OCI-LY7 (cell line): ENCODE measurements around the gene ZNF415. TPM values are rescaled to one million over a fixed set of nuclear protein-coding genes. Genes with fewer than 3 reads are reported as not detected.

Experiments
- BruUV-seq: library from RNA; stranded (reverse); fragments of 400-500 nt; replicated peaks from 2 replicates; lab custom pipeline; 2021; lab: Mats Ljungman, UMichigan
- CTCF ChIA-PET: fragments of 300-600 bp; sonication (Branson Sonifier 250); formaldehyde crosslinking; loops from one replicate; lab custom pipeline; 2022; ENCODE audit warnings: antibody characterized with exemption; ENCODE audit not compliant: unreplicated experiment; lab: Charles Lee
- POLR2A ChIA-PET: fragments of 300-600 bp; sonication (Branson Sonifier 250); formaldehyde crosslinking; loops from one replicate; lab custom pipeline; 2022; ENCODE audit warnings: antibody characterized with exemption; lab: Charles Lee
- DNase-seq: peaks from one replicate; pipeline ENCODE4 v3.0.0-alpha.2; 2015; ENCODE audit warnings: low spot score
- H2AFZ ChIP-seq: fragments of 200-600 bp; sonication (generic), shearing (Covaris generic); 2 replicates; pipeline ENCODE4 v1.6.1; 2014; ENCODE audit warnings: mild to moderate bottlenecking, antibody characterized with exemption, low read length, moderate library complexity
- H3K27ac ChIP-seq: fragments of 200-600 bp; sonication (generic); 2 replicates; pipeline ENCODE4 v1.5.1; 2014; ENCODE audit warnings: mixed run types, low read depth, mild to moderate bottlenecking, moderate library complexity, low read length, inconsistent platforms; ENCODE audit not compliant: poor library complexity, severe bottlenecking
- H3K36me3 ChIP-seq: fragments of 200-600 bp; sonication (generic); 2 replicates; pipeline ENCODE4 v1.6.1; 2014; ENCODE audit warnings: mild to moderate bottlenecking, antibody characterized with exemption, low read length, moderate library complexity, mixed read lengths; ENCODE audit not compliant: insufficient read depth
- H3K4me1 ChIP-seq: fragments of 200-600 bp; sonication (generic); 2 replicates; pipeline ENCODE4 v1.5.1; 2014; ENCODE audit warnings: mild to moderate bottlenecking, low read length; ENCODE audit not compliant: insufficient read depth, poor library complexity, severe bottlenecking
- H3K4me2 ChIP-seq: fragments of 200-600 bp; sonication (generic); 2 replicates; pipeline ENCODE4 v1.6.1; 2014; ENCODE audit warnings: mild to moderate bottlenecking, low read length
- H3K4me3 ChIP-seq: fragments of 200-600 bp; sonication (generic); 2 replicates; pipeline ENCODE4 v1.5.1; 2014; ENCODE audit warnings: mild to moderate bottlenecking, low read depth, low read length; ENCODE audit not compliant: poor library complexity, severe bottlenecking
- H3K79me2 ChIP-seq: fragments of 200-600 bp; sonication (generic); 2 replicates; pipeline ENCODE4 v1.6.1; 2016; ENCODE audit warnings: low read depth, mild to moderate bottlenecking, low read length, moderate library complexity, mixed read lengths; ENCODE audit not compliant: insufficient read depth
- H3K9me2 ChIP-seq: fragments of 200-600 bp; sonication (generic); 2 replicates; pipeline ENCODE4 v1.6.1; 2016; ENCODE audit warnings: mild to moderate bottlenecking, low read length, mixed read lengths; ENCODE audit not compliant: insufficient read depth
- H3K9me3 ChIP-seq: fragments of 200-600 bp; sonication (generic); 2 replicates; pipeline ENCODE4 v1.6.1; 2014; ENCODE audit warnings: mild to moderate bottlenecking, mixed run types, low read length, mixed read lengths
- H4K20me1 ChIP-seq: fragments of 200-600 bp; sonication (generic); 2 replicates; pipeline ENCODE4 v1.6.1; 2014; ENCODE audit warnings: mild to moderate bottlenecking, antibody characterized with exemption, low read length, moderate library complexity, mixed read lengths; ENCODE audit not compliant: insufficient read depth
- EZH2phosphoT487 ChIP-seq: fragments of 200-600 bp; sonication (generic); IDR thresholded peaks from 2 replicates; pipeline ENCODE4 v1.6.1; 2018; ENCODE audit warnings: low read depth, borderline replicate concordance, mild to moderate bottlenecking, mixed run types, antibody characterized with exemption, low read length, moderate library complexity, mixed read lengths
- intact Hi-C: fragments of 100-400 bp; cut with micrococcal nuclease; formaldehyde crosslinking; loops from one replicate; pipeline ENCODE4 v1.10.0; 2022; ENCODE audit not compliant: unreplicated experiment
- total RNA-seq, 2 experiments: library from RNA; depleted of rRNA in 1 of 2; stranded (reverse); fragments of >200 nt in 1 of 2; shearing (Covaris generic) in 1 of 2; gene quantifications; 2 replicates each; pipeline ENCODE4 v1.2.3, GENCODE V29; 2014 to 2022
- TF ChIP-seq, protein P1 (sequence below): fragments of 200-600 bp; sonication (generic); conservative IDR thresholded peaks from 2 replicates; pipeline ENCODE4 v1.5.1; 2014; ENCODE audit warnings: mild to moderate bottlenecking, antibody characterized with exemption, low read length, moderate library complexity, mixed read lengths

ZNF415 gene
- total RNA-seq, 2 experiments from 2014 or later = 0.51 to 0.63 TPM

DNA sequence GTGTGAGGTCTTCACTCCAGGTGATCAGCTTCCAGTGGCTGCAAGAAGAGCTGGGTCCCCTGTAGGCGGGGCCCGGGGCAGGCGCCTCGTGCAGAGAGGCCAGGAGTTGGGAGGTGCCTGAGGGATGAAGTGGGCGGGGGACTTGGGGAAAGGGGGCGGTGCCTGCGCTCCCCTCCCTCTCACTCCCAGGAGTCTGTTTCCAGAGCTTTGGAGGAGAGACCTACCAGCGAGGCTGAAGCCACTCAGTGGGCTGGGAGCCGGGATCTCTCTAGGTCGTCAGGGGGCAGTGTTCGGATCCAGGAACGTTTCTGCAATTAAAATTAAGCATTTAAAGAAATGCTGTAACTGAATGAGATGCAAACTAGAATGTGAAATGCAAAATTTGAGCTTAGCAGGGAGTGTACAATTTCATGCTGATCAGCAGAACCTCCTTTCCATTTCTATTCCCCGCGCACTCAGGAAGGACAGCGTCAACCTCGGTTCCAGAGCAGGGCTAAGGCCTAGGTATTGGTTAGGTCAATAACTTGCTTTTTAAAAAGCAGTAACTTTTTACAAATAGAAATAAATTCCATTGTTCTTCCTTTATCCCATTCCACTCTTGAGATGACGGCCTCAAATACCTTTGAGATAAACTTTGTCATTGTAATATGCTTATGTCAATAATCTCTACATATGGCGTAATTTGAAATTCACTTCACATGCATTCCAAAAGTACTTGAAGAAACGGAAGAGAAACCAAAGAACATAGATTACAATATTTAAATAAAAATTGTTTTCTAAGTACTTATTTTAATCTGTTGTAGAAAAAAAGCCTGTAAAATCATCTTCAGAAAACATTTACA, 41.1 kb downstream of the ZNF415 start:
- no peak overlapping the region for H2AFZ ChIP-seq
- H4K20me1 ChIP-seq = no peaks in the 10 kb centered on the region
- H3K9me2 ChIP-seq = no peaks in the 10 kb centered on the region
- DNase-seq = no peak
- H3K9me3 ChIP-seq = no peaks in the 10 kb centered on the region
- intact Hi-C loops = no loop called here
- no peak for TF ChIP-seq EZH2phosphoT487
- TF ChIP-seq, protein P1, sequence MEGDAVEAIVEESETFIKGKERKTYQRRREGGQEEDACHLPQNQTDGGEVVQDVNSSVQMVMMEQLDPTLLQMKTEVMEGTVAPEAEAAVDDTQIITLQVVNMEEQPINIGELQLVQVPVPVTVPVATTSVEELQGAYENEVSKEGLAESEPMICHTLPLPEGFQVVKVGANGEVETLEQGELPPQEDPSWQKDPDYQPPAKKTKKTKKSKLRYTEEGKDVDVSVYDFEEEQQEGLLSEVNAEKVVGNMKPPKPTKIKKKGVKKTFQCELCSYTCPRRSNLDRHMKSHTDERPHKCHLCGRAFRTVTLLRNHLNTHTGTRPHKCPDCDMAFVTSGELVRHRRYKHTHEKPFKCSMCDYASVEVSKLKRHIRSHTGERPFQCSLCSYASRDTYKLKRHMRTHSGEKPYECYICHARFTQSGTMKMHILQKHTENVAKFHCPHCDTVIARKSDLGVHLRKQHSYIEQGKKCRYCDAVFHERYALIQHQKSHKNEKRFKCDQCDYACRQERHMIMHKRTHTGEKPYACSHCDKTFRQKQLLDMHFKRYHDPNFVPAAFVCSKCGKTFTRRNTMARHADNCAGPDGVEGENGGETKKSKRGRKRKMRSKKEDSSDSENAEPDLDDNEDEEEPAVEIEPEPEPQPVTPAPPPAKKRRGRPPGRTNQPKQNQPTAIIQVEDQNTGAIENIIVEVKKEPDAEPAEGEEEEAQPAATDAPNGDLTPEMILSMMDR = no peak
- CTCF ChIA-PET = no interaction called here
- H3K27ac ChIP-seq = no peak overlapping the region
- H3K36me3 ChIP-seq = peaks cover 74% of the 10 kb centered on the region
- no TSS peak for BruUV-seq
- H3K4me2 ChIP-seq = no peak overlapping the region
- H3K4me1 ChIP-seq = no peaks in the 10 kb centered on the region
- no peak overlapping the region for H3K4me3 ChIP-seq
- POLR2A ChIA-PET = no interaction called here
- peaks cover 5% of the 10 kb centered on the region; the same call in 1 of the 2 replicates for H3K79me2 ChIP-seq

DNA sequence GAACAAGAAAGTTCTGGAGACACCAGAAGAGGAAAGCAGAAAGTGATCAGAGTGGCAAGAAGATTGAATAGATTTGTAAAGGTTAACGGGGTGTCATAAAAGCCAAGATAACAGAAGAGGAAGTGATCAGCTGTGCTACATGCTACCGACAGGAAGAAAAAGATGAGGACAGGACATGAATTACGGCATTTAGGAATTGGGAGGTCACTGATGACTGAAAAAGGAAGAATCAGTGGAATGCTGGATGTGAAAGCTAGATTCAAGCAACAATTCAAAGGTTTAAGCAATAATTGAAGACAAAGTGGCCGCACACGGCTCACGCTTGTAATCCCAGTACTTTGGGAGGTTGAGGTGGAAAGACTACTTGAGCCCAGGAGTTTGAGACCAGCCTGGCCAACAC, 44.6 kb downstream of the ZNF415 start:
- Histone ChIP-seq H3K9me2 (no peaks in the 10 kb centered on the region), H3K4me2 (no peak overlapping the region), H3K36me3 (peaks cover 88% of the 10 kb centered on the region), H2AFZ (no peak overlapping the region), H3K79me2 (no peaks in the 10 kb centered on the region), H3K9me3 (no peaks in the 10 kb centered on the region), H3K4me1 (no peaks in the 10 kb centered on the region), H3K27ac (no peak overlapping the region), H3K4me3 (no peak overlapping the region), H4K20me1 (no peaks in the 10 kb centered on the region)
- ChIA-PET CTCF (no interaction called here), POLR2A (no interaction called here)
- intact Hi-C loops = no loop called here
- no TSS peak for BruUV-seq
- TF ChIP-seq EZH2phosphoT487 = no peak
- TF ChIP-seq, protein P1 = no peak
- no peak for DNase-seq

DNA sequence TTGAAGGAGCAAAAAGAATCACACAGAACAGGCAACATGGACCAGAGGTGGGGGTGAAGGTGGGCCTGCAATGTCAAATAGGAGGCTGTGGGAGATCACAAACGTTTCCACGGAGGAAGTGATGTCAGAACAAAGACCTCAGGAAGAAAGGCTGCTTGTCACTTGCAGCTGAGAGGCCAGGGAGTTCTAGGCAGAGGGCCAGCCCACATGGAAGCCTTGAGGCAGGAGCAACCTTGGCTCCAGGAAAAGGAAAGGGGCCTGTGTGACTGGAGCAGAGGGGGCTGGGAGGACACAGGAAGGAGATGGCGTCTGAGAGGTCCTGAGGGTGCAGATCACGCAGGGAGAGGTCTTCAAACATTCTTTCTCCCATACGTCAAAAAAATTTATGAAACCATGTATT, 45.8 kb downstream of the ZNF415 start:
- intact Hi-C loops = no loop called here
- Histone ChIP-seq H2AFZ (no peak overlapping the region), H3K27ac (no peak overlapping the region), H3K9me3 (no peaks in the 10 kb centered on the region), H3K4me2 (no peak overlapping the region), H3K4me3 (no peak overlapping the region), H3K36me3 (peaks cover 90% of the 10 kb centered on the region), H3K9me2 (no peaks in the 10 kb centered on the region), H4K20me1 (no peaks in the 10 kb centered on the region), H3K4me1 (no peaks in the 10 kb centered on the region), H3K79me2 (no peaks in the 10 kb centered on the region)
- ChIA-PET POLR2A (no interaction called here), CTCF (no interaction called here)
- DNase-seq = no peak
- no TSS peak for BruUV-seq
- TF ChIP-seq EZH2phosphoT487 = no peak
- TF ChIP-seq, protein P1 = no peak
